Astrocyte (in vitro differentiated cells and primary cell): ENCODE data around the gene CKAP5. TPM values are rescaled to one million over a fixed set of nuclear protein-coding genes. Genes with fewer than 3 reads are reported as not detected.

Experiments used
- DNase-seq: peaks from one replicate; pipeline ENCODE4 v3.0.0-alpha.2; 2010; ENCODE audit warnings: low read depth
- FAIRE-seq: peaks from 2 replicates; lab custom pipeline; 2011; peaks lifted over from hg19 to GRCh38; lab: Jason Lieb, UNC
- H2AFZ ChIP-seq: 2 replicates; pipeline ENCODE4 v1.6.0; 2012; ENCODE audit warnings: low read depth, low read length, inconsistent platforms
- H3K27ac ChIP-seq: 2 replicates; pipeline ENCODE4 v1.5.1; 2011; ENCODE audit warnings: low read depth, low read length, inconsistent platforms
- H3K27me3 ChIP-seq: 2 replicates; pipeline ENCODE4 v1.6.0; 2011; ENCODE audit warnings: low read length, inconsistent platforms; ENCODE audit not compliant: insufficient read depth
- H3K36me3 ChIP-seq: 2 replicates; pipeline ENCODE4 v1.5.1; 2011; ENCODE audit warnings: low read length, inconsistent platforms; ENCODE audit not compliant: insufficient read depth
- H3K4me1 ChIP-seq: 2 replicates; pipeline ENCODE4 v1.5.1; 2011; ENCODE audit warnings: low read length, inconsistent platforms; ENCODE audit not compliant: insufficient read depth
- H3K4me2 ChIP-seq: 2 replicates; pipeline ENCODE4 v1.6.0; 2012; ENCODE audit warnings: low read length, inconsistent platforms
- H3K4me3 ChIP-seq: 2 replicates; pipeline ENCODE4 v1.5.1; 2011; ENCODE audit warnings: low read depth, mild to moderate bottlenecking, low read length, inconsistent platforms; ENCODE audit not compliant: insufficient read depth
- H3K79me2 ChIP-seq: 2 replicates; pipeline ENCODE4 v1.6.0; 2012; ENCODE audit warnings: mild to moderate bottlenecking, low read length, inconsistent platforms; ENCODE audit not compliant: insufficient read depth
- H3K9ac ChIP-seq: 2 replicates; pipeline ENCODE4 v1.6.0; 2012; ENCODE audit warnings: mild to moderate bottlenecking, low read length, inconsistent platforms
- H3K9me3 ChIP-seq: 2 replicates; pipeline ENCODE4 v1.5.1; 2012; ENCODE audit warnings: low read depth, mild to moderate bottlenecking, low read length, inconsistent platforms; ENCODE audit not compliant: insufficient read depth
- H4K20me1 ChIP-seq: 2 replicates; pipeline ENCODE4 v1.6.0; 2012; ENCODE audit warnings: low read length, inconsistent platforms; ENCODE audit not compliant: insufficient read depth
- H3K27ac Mint-ChIP-seq: one replicate; pipeline ENCODE4 v1.8.0; 2021; ENCODE audit warnings: mild to moderate bottlenecking, mixed read lengths; ENCODE audit not compliant: unreplicated experiment
- H3K27me3 Mint-ChIP-seq: one replicate; pipeline ENCODE4 v1.8.0; 2021; ENCODE audit warnings: low read depth, mixed read lengths; ENCODE audit not compliant: unreplicated experiment
- H3K36me3 Mint-ChIP-seq: one replicate; pipeline ENCODE4 v1.8.0; 2021; ENCODE audit warnings: low read depth, mixed read lengths; ENCODE audit not compliant: unreplicated experiment
- H3K4me1 Mint-ChIP-seq: one replicate; pipeline ENCODE4 v1.8.0; 2021; ENCODE audit warnings: low read depth, mixed read lengths; ENCODE audit not compliant: unreplicated experiment
- H3K4me3 Mint-ChIP-seq: one replicate; pipeline ENCODE4 v1.8.0; 2021; ENCODE audit warnings: mild to moderate bottlenecking, moderate library complexity, mixed read lengths; ENCODE audit not compliant: unreplicated experiment
- H3K9me3 Mint-ChIP-seq: one replicate; pipeline ENCODE4 v1.8.0; 2021; ENCODE audit warnings: mild to moderate bottlenecking, mixed read lengths; ENCODE audit not compliant: unreplicated experiment
- CTCF ChIP-seq: IDR thresholded peaks from 2 replicates; pipeline ENCODE4 v1.5.1; 2011; ENCODE audit warnings: low read depth, mild to moderate bottlenecking, inconsistent platforms, low read length, moderate library complexity; ENCODE audit not compliant: insufficient read depth
- EZH2 ChIP-seq: IDR thresholded peaks from 2 replicates; pipeline ENCODE4 v1.6.1; 2012; ENCODE audit warnings: mild to moderate bottlenecking, low read length, inconsistent platforms; ENCODE audit not compliant: insufficient read depth
- total RNA-seq: library from RNA; stranded (reverse); gene quantifications from 2 replicates; pipeline ENCODE4 v1.2.1, GENCODE V29; 2021

CKAP5 gene
- total RNA-seq, 1 donor from 2014 or later, result 99.9 TPM

GRCh38 chr11:46769636-46770221 lies 76.4 kb downstream of the CKAP5 start:
- TF ChIP-seq EZH2 (no peak), CTCF (no peak)
- no peak for FAIRE-seq
- Mint-ChIP-seq H3K4me1 (no peaks in the 10 kb centered on the region), H3K9me3 (no peaks in the 10 kb centered on the region), H3K27ac (no peak overlapping the region), H3K27me3 (no peaks in the 10 kb centered on the region), H3K4me3 (no peak overlapping the region), H3K36me3 (peaks cover 8% of the 10 kb centered on the region)
- DNase-seq, result no peak
- no peak overlapping the region for H3K9ac ChIP-seq
- no peak overlapping the region for H2AFZ ChIP-seq
- H4K20me1 ChIP-seq, result no peaks in the 10 kb centered on the region
- H3K4me2 ChIP-seq, result no peak overlapping the region
- H3K27ac ChIP-seq, result no peak overlapping the region
- no peaks in the 10 kb centered on the region for H3K9me3 ChIP-seq
- H3K36me3 ChIP-seq, result peaks cover 47% of the 10 kb centered on the region
- H3K27me3 ChIP-seq, result no peaks in the 10 kb centered on the region
- H3K79me2 ChIP-seq, result no peaks in the 10 kb centered on the region
- no peaks in the 10 kb centered on the region for H3K4me1 ChIP-seq
- H3K4me3 ChIP-seq, result no peak overlapping the region

- Histone ChIP-seq H3K27ac (no peak overlapping the region), H3K4me1 (no peaks in the 10 kb centered on the region), H3K79me2 (no peaks in the 10 kb centered on the region), H2AFZ (no peak overlapping the region), H3K9ac (no peak overlapping the region), H3K36me3 (peaks cover 62% of the 10 kb centered on the region), H4K20me1 (no peaks in the 10 kb centered on the region), H3K27me3 (no peaks in the 10 kb centered on the region), H3K4me3 (no peak overlapping the region), H3K9me3 (no peaks in the 10 kb centered on the region), H3K4me2 (no peak overlapping the region)
- Mint-ChIP-seq H3K36me3 (peaks cover 7% of the 10 kb centered on the region), H3K27ac (no peak overlapping the region), H3K4me3 (no peak overlapping the region), H3K4me1 (no peaks in the 10 kb centered on the region), H3K27me3 (no peaks in the 10 kb centered on the region), H3K9me3 (no peaks in the 10 kb centered on the region)
- no peak for TF ChIP-seq CTCF
- TF ChIP-seq EZH2, result no peak
- DNase-seq (no peak), FAIRE-seq (no peak)
Observed at GRCh38 chr11:46766656-46767055, 79.4 kb downstream of the CKAP5 start.

GRCh38 chr11:46762248-46762647 lies 83.8 kb downstream of the CKAP5 start:
- no peaks in the 10 kb centered on the region for H3K27me3 Mint-ChIP-seq
- Histone ChIP-seq H3K27me3 (no peaks in the 10 kb centered on the region), H3K9ac (no peak overlapping the region), H2AFZ (no peak overlapping the region), H3K4me2 (no peak overlapping the region), H3K79me2 (no peaks in the 10 kb centered on the region), H3K4me3 (no peak overlapping the region), H3K4me1 (no peaks in the 10 kb centered on the region), H3K27ac (no peak overlapping the region), H3K36me3 (peaks cover 60% of the 10 kb centered on the region), H3K9me3 (no peaks in the 10 kb centered on the region), H4K20me1 (no peaks in the 10 kb centered on the region)
- H3K27ac Mint-ChIP-seq, result no peak overlapping the region
- TF ChIP-seq CTCF, result no peak
- TF ChIP-seq EZH2, result no peak
- FAIRE-seq, result no peak
- no peaks in the 10 kb centered on the region for H3K4me1 Mint-ChIP-seq
- no peaks in the 10 kb centered on the region for H3K9me3 Mint-ChIP-seq
- H3K4me3 Mint-ChIP-seq, result no peak overlapping the region
- no peak for DNase-seq
- H3K36me3 Mint-ChIP-seq, result peaks cover 9% of the 10 kb centered on the region
